Panc1 (cell line): ENCODE data around the gene MOB3A. TPM values are rescaled to one million over a fixed set of nuclear protein-coding genes. Genes with fewer than 3 reads are reported as not detected.
"Not testable (repeated sequence)": the region's sequence is repeated elsewhere in the genome, so short reads cannot be mapped to it uniquely, and the experiment has no call there.

Source experiments
- ATAC-seq: fragments of 200-7000 bp; cut with Tn5 transposase; 2 replicates; pipeline ENCODE4 v1.9.1; 2020; ENCODE audit warnings: mild to moderate bottlenecking, moderate library complexity
- BruUV-seq: library from RNA; stranded (reverse); fragments of 400-500 nt; replicated peaks from 2 replicates; lab custom pipeline; 2021; lab: Mats Ljungman, UMichigan
- CTCF ChIA-PET: fragments of 300-600 bp; sonication (Branson Sonifier 250); formaldehyde crosslinking; loops from one replicate; lab custom pipeline; 2022; ENCODE audit warnings: antibody characterized with exemption; lab: Charles Lee
- POLR2A ChIA-PET: fragments of 300-600 bp; sonication (Branson Sonifier 250); formaldehyde crosslinking; loops from one replicate; lab custom pipeline; 2022; ENCODE audit warnings: antibody characterized with exemption; lab: Charles Lee
- DNase-seq: peaks from one replicate; pipeline ENCODE4 v3.0.0-alpha.2; 2010; ENCODE audit warnings: low read depth, low spot score
- H3K27ac ChIP-seq: 2 replicates; pipeline ENCODE4 v1.5.1; 2011; ENCODE audit warnings: mild to moderate bottlenecking, low read length, inconsistent platforms
- H3K27me3 ChIP-seq: fragments of 200-500 bp; sonication (Bioruptor generic); 2 replicates; pipeline ENCODE4 v1.6.0; 2014; ENCODE audit warnings: low read length, inconsistent platforms; ENCODE audit not compliant: control insufficient read depth, insufficient read depth
- H3K36me3 ChIP-seq: fragments of 200-500 bp; sonication (Bioruptor generic); 2 replicates; pipeline ENCODE4 v1.5.1; 2014; ENCODE audit warnings: inconsistent platforms, mild to moderate bottlenecking, low read length, moderate library complexity; ENCODE audit not compliant: control insufficient read depth, insufficient read depth
- H3K4me1 ChIP-seq: 2 replicates; pipeline ENCODE4 v1.5.1; 2011; ENCODE audit warnings: inconsistent platforms, mild to moderate bottlenecking, low read length, moderate library complexity; ENCODE audit not compliant: control insufficient read depth, insufficient read depth
- H3K4me3 ChIP-seq, 2 experiments: 2 replicates each; pipeline ENCODE4 v1.5.1; 2011 to 2012; ENCODE audit warnings: low read depth in 2 of 2, low read length in 2 of 2, mild to moderate bottlenecking in 2 of 2, inconsistent platforms in 1 of 2, moderate library complexity in 1 of 2
- H3K9me3 ChIP-seq: fragments of 200-500 bp; sonication (Bioruptor generic); 2 replicates; pipeline ENCODE4 v1.5.1; 2014; ENCODE audit warnings: low read depth, mild to moderate bottlenecking, inconsistent platforms, low read length, moderate library complexity; ENCODE audit not compliant: control insufficient read depth, insufficient read depth
- POLR2AphosphoS5 ChIP-seq: IDR thresholded peaks from 2 replicates; pipeline ENCODE4 v1.6.1; 2012; ENCODE audit warnings: mild to moderate bottlenecking, low read depth, low read length, moderate library complexity
- SIN3A ChIP-seq: IDR thresholded peaks from 2 replicates; pipeline ENCODE4 v1.6.1; 2012; ENCODE audit warnings: low read depth, mild to moderate bottlenecking, low read length, moderate library complexity, borderline replicate concordance; ENCODE audit not compliant: insufficient read depth
- TCF7L2 ChIP-seq: IDR thresholded peaks from 2 replicates; pipeline ENCODE4 v1.6.1; 2011; ENCODE audit warnings: mild to moderate bottlenecking, low read depth, low read length, inconsistent platforms
- in situ Hi-C: cut with HindIII; loops from 2 replicates; pipeline ENCODE4 v1.10.0; 2016; ENCODE audit warnings: low sequenced_read_pairs, low pct_unique_long_range_greater_than_20kb
- intact Hi-C: fragments of 100-400 bp; cut with micrococcal nuclease; formaldehyde crosslinking; loops from one replicate; pipeline ENCODE4 v1.10.0; 2022; ENCODE audit not compliant: unreplicated experiment
- total RNA-seq: library from RNA; stranded (reverse); gene quantifications from one replicate; pipeline ENCODE4 v1.2.1, GENCODE V29; 2021; ENCODE audit not compliant: unreplicated experiment
- TF ChIP-seq, protein P1 (sequence below): fragments of 450-650 bp; IDR thresholded peaks from 2 replicates; pipeline ENCODE4 v1.5.1; 2017; ENCODE audit warnings: mild to moderate bottlenecking
- TF ChIP-seq, protein P2 (sequence below), 2 experiments: IDR thresholded peaks; 2 replicates each; pipeline ENCODE4 v1.6.1; 2011 to 2012; ENCODE audit warnings: low read depth in 2 of 2, control low read depth in 1 of 2, low read length in 1 of 2, mild to moderate bottlenecking in 1 of 2, moderate library complexity in 1 of 2; ENCODE audit not compliant: insufficient read depth in 1 of 2

Gene MOB3A
- total RNA-seq, 1 experiment from 2014 or later: 36.3 TPM

DNA sequence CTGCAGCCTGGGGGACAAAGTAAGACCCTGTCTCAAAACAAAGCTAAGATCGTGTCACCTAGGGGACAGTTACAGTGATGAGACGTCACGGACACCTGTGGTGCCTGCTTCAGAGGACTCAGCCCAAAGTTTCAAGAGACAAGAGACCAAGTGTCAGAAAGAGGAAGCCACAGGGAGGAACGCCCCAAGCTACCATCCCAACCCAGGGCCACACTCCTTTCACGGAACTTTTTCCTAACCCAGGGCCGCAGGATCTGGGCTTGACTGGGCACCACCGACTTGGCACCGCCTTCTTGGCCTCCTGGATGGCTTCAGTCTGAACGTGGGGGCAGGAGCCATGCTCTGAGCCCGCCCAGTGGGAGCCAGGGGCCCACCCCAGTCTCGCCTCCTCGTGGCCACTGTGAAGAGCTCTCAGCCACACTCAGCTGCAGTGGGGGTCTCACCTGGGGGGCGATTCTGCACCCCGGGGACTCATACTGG, 8.5 kb downstream of the MOB3A start:
- Histone ChIP-seq H3K27ac (no peak overlapping the region), H3K4me1 (no peaks in the 10 kb centered on the region; the same call in 1 of the 2 replicates), H3K36me3 (no peaks in the 10 kb centered on the region), H3K9me3 (no peaks in the 10 kb centered on the region), H3K27me3 (no peaks in the 10 kb centered on the region), H3K4me3 (no peak overlapping the region)
- intact Hi-C loops (no loop called here), in situ Hi-C loops (no loop called here)
- CTCF ChIA-PET: interaction anchor here (0.6 kb wide), 1 partner anchor 233 kb away, joined by 3 read pairs; no protein-coding TSS in a partner anchor
- DNase-seq (no peak), ATAC-seq (peak; percentile 11; the same call in 1 of the 2 replicates)
- no TSS peak for BruUV-seq
- TF ChIP-seq SIN3A: no peak
- no peak for TF ChIP-seq TCF7L2
- no peak for TF ChIP-seq POLR2AphosphoS5
- TF ChIP-seq, protein P1, sequence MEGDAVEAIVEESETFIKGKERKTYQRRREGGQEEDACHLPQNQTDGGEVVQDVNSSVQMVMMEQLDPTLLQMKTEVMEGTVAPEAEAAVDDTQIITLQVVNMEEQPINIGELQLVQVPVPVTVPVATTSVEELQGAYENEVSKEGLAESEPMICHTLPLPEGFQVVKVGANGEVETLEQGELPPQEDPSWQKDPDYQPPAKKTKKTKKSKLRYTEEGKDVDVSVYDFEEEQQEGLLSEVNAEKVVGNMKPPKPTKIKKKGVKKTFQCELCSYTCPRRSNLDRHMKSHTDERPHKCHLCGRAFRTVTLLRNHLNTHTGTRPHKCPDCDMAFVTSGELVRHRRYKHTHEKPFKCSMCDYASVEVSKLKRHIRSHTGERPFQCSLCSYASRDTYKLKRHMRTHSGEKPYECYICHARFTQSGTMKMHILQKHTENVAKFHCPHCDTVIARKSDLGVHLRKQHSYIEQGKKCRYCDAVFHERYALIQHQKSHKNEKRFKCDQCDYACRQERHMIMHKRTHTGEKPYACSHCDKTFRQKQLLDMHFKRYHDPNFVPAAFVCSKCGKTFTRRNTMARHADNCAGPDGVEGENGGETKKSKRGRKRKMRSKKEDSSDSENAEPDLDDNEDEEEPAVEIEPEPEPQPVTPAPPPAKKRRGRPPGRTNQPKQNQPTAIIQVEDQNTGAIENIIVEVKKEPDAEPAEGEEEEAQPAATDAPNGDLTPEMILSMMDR: no peak
- TF ChIP-seq, protein P2, sequence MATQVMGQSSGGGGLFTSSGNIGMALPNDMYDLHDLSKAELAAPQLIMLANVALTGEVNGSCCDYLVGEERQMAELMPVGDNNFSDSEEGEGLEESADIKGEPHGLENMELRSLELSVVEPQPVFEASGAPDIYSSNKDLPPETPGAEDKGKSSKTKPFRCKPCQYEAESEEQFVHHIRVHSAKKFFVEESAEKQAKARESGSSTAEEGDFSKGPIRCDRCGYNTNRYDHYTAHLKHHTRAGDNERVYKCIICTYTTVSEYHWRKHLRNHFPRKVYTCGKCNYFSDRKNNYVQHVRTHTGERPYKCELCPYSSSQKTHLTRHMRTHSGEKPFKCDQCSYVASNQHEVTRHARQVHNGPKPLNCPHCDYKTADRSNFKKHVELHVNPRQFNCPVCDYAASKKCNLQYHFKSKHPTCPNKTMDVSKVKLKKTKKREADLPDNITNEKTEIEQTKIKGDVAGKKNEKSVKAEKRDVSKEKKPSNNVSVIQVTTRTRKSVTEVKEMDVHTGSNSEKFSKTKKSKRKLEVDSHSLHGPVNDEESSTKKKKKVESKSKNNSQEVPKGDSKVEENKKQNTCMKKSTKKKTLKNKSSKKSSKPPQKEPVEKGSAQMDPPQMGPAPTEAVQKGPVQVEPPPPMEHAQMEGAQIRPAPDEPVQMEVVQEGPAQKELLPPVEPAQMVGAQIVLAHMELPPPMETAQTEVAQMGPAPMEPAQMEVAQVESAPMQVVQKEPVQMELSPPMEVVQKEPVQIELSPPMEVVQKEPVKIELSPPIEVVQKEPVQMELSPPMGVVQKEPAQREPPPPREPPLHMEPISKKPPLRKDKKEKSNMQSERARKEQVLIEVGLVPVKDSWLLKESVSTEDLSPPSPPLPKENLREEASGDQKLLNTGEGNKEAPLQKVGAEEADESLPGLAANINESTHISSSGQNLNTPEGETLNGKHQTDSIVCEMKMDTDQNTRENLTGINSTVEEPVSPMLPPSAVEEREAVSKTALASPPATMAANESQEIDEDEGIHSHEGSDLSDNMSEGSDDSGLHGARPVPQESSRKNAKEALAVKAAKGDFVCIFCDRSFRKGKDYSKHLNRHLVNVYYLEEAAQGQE (IDR thresholded peaks at IDR 0.05; ENCODE audit: insufficient read depth in 1 of 2, low read depth in 2 of 2, low read length in 1 of 2): no peak
- POLR2A ChIA-PET: no interaction called here

DNA sequence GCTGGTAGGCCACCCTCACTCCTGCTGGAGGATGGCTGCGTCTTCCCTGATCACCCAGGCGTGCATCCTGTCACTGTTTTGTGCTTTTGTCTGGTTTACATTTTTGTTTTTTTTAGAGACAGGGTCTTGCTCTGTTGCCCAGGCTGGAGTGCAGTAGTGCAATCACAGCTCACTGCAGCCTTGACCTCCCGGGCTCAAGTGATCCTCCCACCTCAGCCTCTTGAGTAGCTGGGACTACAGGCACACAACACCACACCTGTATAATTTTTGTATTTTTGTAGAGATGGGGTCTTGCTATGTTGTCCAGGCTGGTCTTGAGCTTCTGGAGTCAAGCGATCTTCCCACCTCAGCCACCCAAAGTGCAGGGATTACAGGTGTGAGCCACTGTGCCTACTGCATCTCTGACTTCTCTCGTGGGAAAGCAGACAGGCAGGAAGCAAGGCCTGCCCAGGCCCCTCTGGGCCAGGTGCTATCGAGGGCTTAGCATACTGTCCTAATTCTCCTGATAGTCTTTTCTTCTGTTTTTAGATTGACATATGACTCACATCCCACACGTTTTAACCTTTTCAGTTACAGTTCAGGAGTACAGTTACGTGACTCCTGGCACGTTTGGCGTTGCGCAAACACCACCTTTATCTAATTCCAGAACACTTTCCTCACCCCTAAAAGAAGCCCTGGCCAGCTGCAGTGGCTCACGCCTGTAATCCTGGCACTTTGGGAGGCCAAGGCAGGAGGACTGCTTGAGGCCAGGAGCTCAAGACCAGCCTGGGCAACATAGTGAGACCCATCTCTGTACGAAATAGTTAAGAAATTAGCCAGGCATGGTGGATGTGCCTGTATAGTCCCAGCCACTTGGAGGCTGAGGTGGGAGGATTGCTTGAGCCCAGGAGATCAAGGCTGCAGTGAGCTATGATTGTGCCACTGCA, 9.2 kb downstream of the MOB3A start:
- H3K4me3 ChIP-seq, H3K9me3 ChIP-seq, H3K27me3 ChIP-seq, DNase-seq, in situ Hi-C loops, H3K4me1 ChIP-seq, BruUV-seq, intact Hi-C loops, H3K27ac ChIP-seq, H3K36me3 ChIP-seq: not testable (repeated sequence)
- ATAC-seq: peak; percentile 5; the same call in 1 of the 2 replicates
- ChIA-PET CTCF (interaction anchor here (0.6 kb wide), 1 partner anchor 232 kb away, joined by 3 read pairs; no protein-coding TSS in a partner anchor), POLR2A (interaction anchor here (0.6 kb wide), 1 partner anchor 212 kb away, joined by 9 read pairs; no protein-coding TSS in a partner anchor)
